ENCODE measurements around the gene CNTNAP2.

- no peak for TF ChIP-seq EP300 (IDR thresholded peaks at IDR 0.05)
- TF ChIP-seq POLR2A (IDR thresholded peaks at IDR 0.05), result no peak
- TF ChIP-seq POLR2AphosphoS5 (IDR thresholded peaks at IDR 0.05), result no peak
Observed at GRCh38 chr7:148466120-148466519, 2349.5 kb downstream of the CNTNAP2 start.
